ENCODE results near the gene PTPRN2. TPM values are rescaled to one million over a fixed set of nuclear protein-coding genes. Genes with fewer than 3 reads are reported as not detected.

Gene PTPRN2
- total and polyA plus RNA-seq, 2 of the 8 experiments (the other 6 are each of a cell fraction or from before 2014, with no cell fraction given), result 2.6 to 4.5 TPM

- Histone ChIP-seq H3K27ac (ENCODE audit: low read depth, low read length) (no peak overlapping the region), H3K18ac (ENCODE audit: extremely low read depth, low read length) (no peak overlapping the region), H4K20me1 (replicated peaks in 1 of 2; ENCODE audit: control insufficient read depth in 1 of 2, insufficient read depth in 2 of 2, low read length in 2 of 2) (peaks cover 0 to 2% of the 10 kb centered on the region in 2 experiments), H3K14ac (ENCODE audit: insufficient read length) (no peak overlapping the region), H2BK15ac (ENCODE audit: low read length) (no peak overlapping the region), H3K23ac (ENCODE audit: insufficient read length) (no peak overlapping the region), H3K79me2 (ENCODE audit: control insufficient read depth in 1 of 2, insufficient read depth in 2 of 2, low read length in 2 of 2) (no peaks in the 10 kb centered on the region), H4K5ac (ENCODE audit: insufficient read length, low read depth, low read length) (no peak overlapping the region), H2BK12ac (ENCODE audit: low read depth, low read length) (no peak overlapping the region), H4K91ac (replicated peaks; ENCODE audit: insufficient read length, low read length) (no peak overlapping the region), H3K79me1 (ENCODE audit: low read depth, low read length) (no peaks in the 10 kb centered on the region), H3K56ac (replicated peaks; ENCODE audit: insufficient read length, low read depth, low read length) (no peak overlapping the region), H3K4me2 (ENCODE audit: insufficient read depth in 1 of 2, low read depth in 2 of 2, low read length in 2 of 2) (no peak overlapping the region), H2AK5ac (ENCODE audit: low read depth, low read length) (no peak overlapping the region), H2BK20ac (ENCODE audit: low read length) (no peak overlapping the region), H3K23me2 (ENCODE audit: low read depth, low read length) (no peaks in the 10 kb centered on the region), H3K4me3 (ENCODE audit: extremely low read depth in 1 of 4, insufficient read depth in 2 of 4, low read depth in 3 of 4, low read length in 4 of 4) (no peak overlapping the region), H2BK120ac (replicated peaks; ENCODE audit: low read depth, low read length) (no peak overlapping the region), H2BK5ac (ENCODE audit: low read depth, low read length) (no peak overlapping the region), H3K4ac (replicated peaks; ENCODE audit: insufficient read length, low read depth, low read length) (no peak overlapping the region), H2AFZ (ENCODE audit: low read length) (no peak overlapping the region), H3K9ac (replicated peaks in 1 of 4; ENCODE audit: extremely low read depth in 1 of 4, low read depth in 3 of 4, low read length in 3 of 4) (no peak overlapping the region), H3K36me3 (ENCODE audit: control insufficient read depth in 2 of 4, insufficient read depth in 4 of 4, low read length in 3 of 4) (no peaks in the 10 kb centered on the region), H3K9me3 (ENCODE audit: insufficient read depth in 2 of 2, low read depth in 1 of 2, low read length in 1 of 2) (no peaks in the 10 kb centered on the region), H3K4me1 (replicated peaks in 1 of 4; ENCODE audit: control insufficient read depth in 3 of 4, insufficient read depth in 4 of 4, low read length in 3 of 4) (no peaks in the 10 kb centered on the region; a peak in 1 of 7 replicates), H3K27me3 (replicated peaks in 1 of 4; ENCODE audit: control insufficient read depth in 3 of 4, extremely low read depth in 1 of 4, insufficient read depth in 3 of 4, low read length in 3 of 4) (no peaks in the 10 kb centered on the region; a peak in 1 of 7 replicates), H4K8ac (ENCODE audit: extremely low read depth, insufficient read depth, low read length) (no peak overlapping the region)
- ChIA-PET CTCF (ENCODE audit: partially characterized antibody) (no interaction called here), POLR2A (ENCODE audit: partially characterized antibody) (no interaction called here)
- 91% methylated on average over 6 of the region's 6 CpGs; no CpG with 5 or more reads in 1 of the 2 experiments for WGBS, 2 experiments (ENCODE audit: extremely low coverage in 1 of 2, insufficient coverage in 1 of 2, insufficient read length in 1 of 2, insufficient replicate concordance in 2 of 2, low coverage in 1 of 2, low lambda C conversion rate in 2 of 2, missing lambda C conversion rate in 1 of 2)
- no peak for DNase-seq (ENCODE audit: low read depth in 1 of 2, low spot score in 2 of 2)
- no peak for TF ChIP-seq TAF1 (IDR thresholded peaks at IDR 0.05; ENCODE audit: low read depth, low read length)
- no peak for FAIRE-seq
These were observed 560.0 kb downstream of the PTPRN2 start for GRCh38 chr7:158027646-158028045.

Measured in H1 (cell line).